ENCODE measurements around the gene SLC32A1.

The SLC32A1 gene, protein sequence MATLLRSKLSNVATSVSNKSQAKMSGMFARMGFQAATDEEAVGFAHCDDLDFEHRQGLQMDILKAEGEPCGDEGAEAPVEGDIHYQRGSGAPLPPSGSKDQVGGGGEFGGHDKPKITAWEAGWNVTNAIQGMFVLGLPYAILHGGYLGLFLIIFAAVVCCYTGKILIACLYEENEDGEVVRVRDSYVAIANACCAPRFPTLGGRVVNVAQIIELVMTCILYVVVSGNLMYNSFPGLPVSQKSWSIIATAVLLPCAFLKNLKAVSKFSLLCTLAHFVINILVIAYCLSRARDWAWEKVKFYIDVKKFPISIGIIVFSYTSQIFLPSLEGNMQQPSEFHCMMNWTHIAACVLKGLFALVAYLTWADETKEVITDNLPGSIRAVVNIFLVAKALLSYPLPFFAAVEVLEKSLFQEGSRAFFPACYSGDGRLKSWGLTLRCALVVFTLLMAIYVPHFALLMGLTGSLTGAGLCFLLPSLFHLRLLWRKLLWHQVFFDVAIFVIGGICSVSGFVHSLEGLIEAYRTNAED

DNA sequence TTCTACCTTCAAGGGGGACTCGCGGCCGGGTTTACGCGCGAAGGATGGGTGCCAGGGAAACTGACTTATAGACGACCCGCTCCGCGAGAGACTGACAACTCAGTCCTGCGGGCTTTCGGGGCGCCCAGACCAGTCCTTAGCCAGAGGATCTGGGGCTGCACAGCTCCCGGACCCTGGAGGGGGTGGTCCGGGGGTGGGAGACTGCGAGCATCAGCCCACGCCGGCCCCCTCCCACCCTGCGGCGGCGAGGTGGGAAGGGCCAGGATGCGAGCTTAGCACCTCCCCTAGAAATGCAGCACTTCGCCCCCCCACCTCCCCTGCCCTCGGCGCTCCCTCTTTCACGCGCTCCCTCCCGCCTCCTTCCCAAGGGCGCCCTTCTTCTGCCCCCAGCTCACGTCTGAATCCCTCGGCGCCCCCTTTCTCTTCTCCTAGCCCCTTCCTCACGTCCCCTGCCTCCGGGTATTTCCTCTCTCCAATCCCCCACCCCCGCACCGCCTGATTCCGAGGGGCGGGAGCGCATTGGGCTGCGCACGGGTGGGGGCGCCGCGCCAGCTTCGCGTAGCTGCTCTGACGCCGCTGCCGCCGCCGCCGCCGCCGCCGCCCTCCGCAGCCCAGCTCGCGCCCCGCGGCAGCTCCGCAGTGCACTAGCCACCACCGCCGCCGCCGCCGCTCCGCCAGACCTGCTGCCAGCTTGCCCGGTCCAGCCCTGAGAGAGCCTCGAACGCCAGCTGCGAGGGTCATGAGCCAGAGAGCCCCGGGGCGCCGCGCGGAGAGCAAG is at the start of gene SLC32A1:
Gene SLC32A1 (plus strand): TSS at position 639 of the 778 bp plus-strand sequence. CDS start 239 bp downstream, outside the sequence.
- no peak within 1 kb of the TSS for H3K9ac ChIP-seq (ENCODE audit: low read depth, low read length, poor library complexity, severe bottlenecking)

DNA sequence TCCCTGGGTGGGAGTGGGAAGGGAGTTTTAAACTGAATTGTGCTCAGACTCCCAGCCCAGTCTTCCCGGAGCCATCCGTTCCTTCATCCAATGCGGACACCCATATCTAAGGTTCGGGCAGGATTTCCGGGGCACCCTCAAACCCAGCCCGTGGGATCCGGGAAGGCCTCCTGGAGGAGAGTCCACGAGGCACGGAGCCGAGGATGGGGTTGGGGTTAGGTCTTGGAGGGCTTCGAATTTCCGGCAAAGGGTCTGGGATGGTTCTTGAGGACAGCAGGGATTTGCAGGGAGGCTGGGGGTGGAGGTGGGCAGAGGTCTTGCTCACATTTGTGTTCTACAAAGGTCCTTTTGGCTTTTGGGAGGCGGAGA is 49.5 kb upstream of the SLC32A1 start:
- Histone ChIP-seq H3K9me2 (replicated peaks; ENCODE audit: low read depth, low read length) (no peaks in the 10 kb centered on the region), H2AFZ (ENCODE audit: low read length) (no peak overlapping the region), H3K4me3 (ENCODE audit: low read length, poor library complexity, severe bottlenecking) (no peak overlapping the region), H3K79me2 (ENCODE audit: insufficient read depth, low read length) (no peaks in the 10 kb centered on the region), H3K9ac (ENCODE audit: low read depth, low read length, poor library complexity, severe bottlenecking) (no peak overlapping the region), H4K20me1 (ENCODE audit: insufficient read depth, low read length, poor library complexity, severe bottlenecking) (no peaks in the 10 kb centered on the region), H3K4me1 (ENCODE audit: insufficient read depth, low read length, poor library complexity, severe bottlenecking) (no peaks in the 10 kb centered on the region), H3K36me3 (ENCODE audit: insufficient read depth, low read length) (no peaks in the 10 kb centered on the region), H3K9me3 (ENCODE audit: insufficient read depth, low read depth, low read length) (no peaks in the 10 kb centered on the region), H3F3A (ENCODE audit: low read depth) (no peaks in the 10 kb centered on the region), H3K4me2 (ENCODE audit: low read depth, low read length, poor library complexity, severe bottlenecking) (no peak overlapping the region), H3K27me3 (ENCODE audit: insufficient read depth, low read length, poor library complexity, severe bottlenecking) (no peaks in the 10 kb centered on the region)
- TF ChIP-seq EZH2phosphoT487 (IDR thresholded peaks at IDR 0.05; ENCODE audit: borderline replicate concordance), result no peak
- TF ChIP-seq, protein P1, sequence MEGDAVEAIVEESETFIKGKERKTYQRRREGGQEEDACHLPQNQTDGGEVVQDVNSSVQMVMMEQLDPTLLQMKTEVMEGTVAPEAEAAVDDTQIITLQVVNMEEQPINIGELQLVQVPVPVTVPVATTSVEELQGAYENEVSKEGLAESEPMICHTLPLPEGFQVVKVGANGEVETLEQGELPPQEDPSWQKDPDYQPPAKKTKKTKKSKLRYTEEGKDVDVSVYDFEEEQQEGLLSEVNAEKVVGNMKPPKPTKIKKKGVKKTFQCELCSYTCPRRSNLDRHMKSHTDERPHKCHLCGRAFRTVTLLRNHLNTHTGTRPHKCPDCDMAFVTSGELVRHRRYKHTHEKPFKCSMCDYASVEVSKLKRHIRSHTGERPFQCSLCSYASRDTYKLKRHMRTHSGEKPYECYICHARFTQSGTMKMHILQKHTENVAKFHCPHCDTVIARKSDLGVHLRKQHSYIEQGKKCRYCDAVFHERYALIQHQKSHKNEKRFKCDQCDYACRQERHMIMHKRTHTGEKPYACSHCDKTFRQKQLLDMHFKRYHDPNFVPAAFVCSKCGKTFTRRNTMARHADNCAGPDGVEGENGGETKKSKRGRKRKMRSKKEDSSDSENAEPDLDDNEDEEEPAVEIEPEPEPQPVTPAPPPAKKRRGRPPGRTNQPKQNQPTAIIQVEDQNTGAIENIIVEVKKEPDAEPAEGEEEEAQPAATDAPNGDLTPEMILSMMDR (conservative IDR thresholded peaks at IDR 0.05; ENCODE audit: low read length), result no peak

More for the DNA sequence above, at the start of gene SLC32A1:
- peak within 1 kb of the TSS; percentile 61; the same call in 1 of the 2 replicates for H2AFZ ChIP-seq (ENCODE audit: low read length)
- no peaks in the 10 kb centered on the region for H3K36me3 ChIP-seq (ENCODE audit: insufficient read depth, low read length)
- no peaks in the 10 kb centered on the region for H3K4me1 ChIP-seq (ENCODE audit: insufficient read depth, low read length, poor library complexity, severe bottlenecking)
- H3K9me3 ChIP-seq (ENCODE audit: insufficient read depth, low read depth, low read length), result no peaks in the 10 kb centered on the region
- peaks cover 23% of the 10 kb centered on the region for H3K27me3 ChIP-seq (ENCODE audit: insufficient read depth, low read length, poor library complexity, severe bottlenecking)
- peak within 1 kb of the TSS; percentile 7 for H3K4me3 ChIP-seq (ENCODE audit: low read length, poor library complexity, severe bottlenecking)
- no peaks in the 10 kb centered on the region for H3F3A ChIP-seq (ENCODE audit: low read depth)
- no peaks in the 10 kb centered on the region for H4K20me1 ChIP-seq (ENCODE audit: insufficient read depth, low read length, poor library complexity, severe bottlenecking)
- H3K79me2 ChIP-seq (ENCODE audit: insufficient read depth, low read length), result no peaks in the 10 kb centered on the region
- TF ChIP-seq, protein P1 (conservative IDR thresholded peaks at IDR 0.05; ENCODE audit: low read length), result no peak
- TF ChIP-seq EZH2phosphoT487 (IDR thresholded peaks at IDR 0.05; ENCODE audit: borderline replicate concordance), result no peak
- no peaks in the 10 kb centered on the region for H3K9me2 ChIP-seq (replicated peaks; ENCODE audit: low read depth, low read length)
- H3K4me2 ChIP-seq (ENCODE audit: low read depth, low read length, poor library complexity, severe bottlenecking), result peak within 1 kb of the TSS; percentile 30

DNA sequence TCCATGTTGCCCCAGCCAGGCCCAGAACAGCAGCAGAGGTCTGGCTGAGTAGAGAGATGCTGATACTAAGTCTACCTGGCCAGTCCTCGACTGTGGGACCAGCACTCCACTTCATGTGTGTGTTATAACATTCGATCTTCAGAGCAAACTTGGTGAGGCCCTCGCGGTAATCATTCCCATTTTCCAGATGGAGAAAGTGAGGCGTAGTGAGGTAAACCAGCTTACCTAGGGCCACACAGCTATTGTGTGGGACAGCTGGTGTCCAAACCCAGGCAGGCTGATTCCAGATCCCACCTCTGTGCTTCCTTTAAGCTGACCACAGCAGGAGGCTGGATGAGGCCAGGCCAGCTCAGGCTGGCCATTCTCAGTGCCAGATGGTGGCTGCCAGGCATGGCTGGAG is 47.7 kb upstream of the SLC32A1 start:
- no peaks in the 10 kb centered on the region for H3K4me1 ChIP-seq (ENCODE audit: insufficient read depth, low read length, poor library complexity, severe bottlenecking)
- H4K20me1 ChIP-seq (ENCODE audit: insufficient read depth, low read length, poor library complexity, severe bottlenecking), result no peaks in the 10 kb centered on the region
- H3K79me2 ChIP-seq (ENCODE audit: insufficient read depth, low read length), result no peaks in the 10 kb centered on the region
- TF ChIP-seq, protein P1 (conservative IDR thresholded peaks at IDR 0.05; ENCODE audit: low read length), result no peak
- no peak for TF ChIP-seq EZH2phosphoT487 (IDR thresholded peaks at IDR 0.05; ENCODE audit: borderline replicate concordance)
- no peaks in the 10 kb centered on the region for H3K9me3 ChIP-seq (ENCODE audit: insufficient read depth, low read depth, low read length)
- no peaks in the 10 kb centered on the region for H3K36me3 ChIP-seq (ENCODE audit: insufficient read depth, low read length)
- H3F3A ChIP-seq (ENCODE audit: low read depth), result no peaks in the 10 kb centered on the region
- no peaks in the 10 kb centered on the region for H3K27me3 ChIP-seq (ENCODE audit: insufficient read depth, low read length, poor library complexity, severe bottlenecking)
- H3K4me3 ChIP-seq (ENCODE audit: low read length, poor library complexity, severe bottlenecking), result no peak overlapping the region
- H3K9me2 ChIP-seq (replicated peaks; ENCODE audit: low read depth, low read length), result no peaks in the 10 kb centered on the region
- H3K4me2 ChIP-seq (ENCODE audit: low read depth, low read length, poor library complexity, severe bottlenecking), result no peak overlapping the region
- no peak overlapping the region for H3K9ac ChIP-seq (ENCODE audit: low read depth, low read length, poor library complexity, severe bottlenecking)
- H2AFZ ChIP-seq (ENCODE audit: low read length), result no peak overlapping the region
